ENCODE measurements around the gene GPR146. TPM values are rescaled to one million over a fixed set of nuclear protein-coding genes. Genes with fewer than 3 reads are reported as not detected.
A peak's percentile ranks its signal among the peaks of the same experiment; 100 is the strongest.

GPR146 gene
- total and polyA plus RNA-seq, 2 of the 4 experiments (the other 2 are of a cell fraction): 2.2 to 3.4 TPM

DNA sequence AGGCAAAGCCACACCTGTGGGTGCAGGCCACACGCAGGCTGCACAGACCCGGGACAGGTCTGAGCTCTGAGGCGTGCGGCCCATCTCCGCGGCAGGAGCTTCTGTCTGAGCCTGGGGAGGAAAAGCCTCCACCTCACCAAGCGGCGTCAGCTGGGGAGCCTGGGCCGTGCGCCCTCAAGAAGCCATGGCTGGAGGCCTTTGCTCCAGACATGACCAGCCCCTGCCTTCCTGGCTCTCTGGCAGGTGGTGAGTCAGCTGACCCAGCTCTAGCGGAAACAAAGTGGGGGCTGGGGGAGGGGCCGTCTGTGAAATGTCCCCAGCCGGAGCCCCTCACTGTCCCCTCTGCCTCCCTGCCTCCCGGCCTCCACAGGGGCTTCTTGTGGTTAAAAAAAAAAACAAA is 56.0 kb downstream of the GPR146 start:
- ATAC-seq (ENCODE audit: low read depth) (0 out of 2 replicates have a peak, but pooled peaks have one; percentile 30), DNase-seq (no peak)
- Histone ChIP-seq H2AK5ac (ENCODE audit: low read depth, low read length) (no peak overlapping the region), H3K4ac (ENCODE audit: low read depth, low read length) (no peak overlapping the region), H3K23ac (ENCODE audit: low read depth, low read length) (no peak overlapping the region), H3K27me3 (ENCODE audit: control insufficient read depth, insufficient read depth, low read length) (no peaks in the 10 kb centered on the region), H3K56ac (ENCODE audit: extremely low read depth, insufficient read depth, low read length) (no peak overlapping the region), H3K18ac (ENCODE audit: low read depth, low read length) (no peak overlapping the region), H3K4me1 (ENCODE audit: control insufficient read depth, insufficient read depth, low read length) (peaks cover 2% of the 10 kb centered on the region; the same call in 1 of the 2 replicates), H4K20me1 (ENCODE audit: insufficient read depth, low read length) (peaks cover 9% of the 10 kb centered on the region; the same call in 1 of the 2 replicates), H3K4me3 (ENCODE audit: insufficient read depth, low read depth, low read length) (no peak overlapping the region), H3K9ac (ENCODE audit: low read depth, low read length) (no peak overlapping the region), H4K91ac (ENCODE audit: insufficient read depth, low read depth, low read length) (no peak overlapping the region), H2AK9ac (replicated peaks; ENCODE audit: low read depth, low read length, poor library complexity) (no peak overlapping the region), H3K9me1 (ENCODE audit: insufficient read depth, low read length) (no peaks in the 10 kb centered on the region; the same call in 1 of the 2 replicates), H2BK15ac (ENCODE audit: low read depth, low read length) (no peak overlapping the region), H2BK120ac (ENCODE audit: low read depth, low read length) (no peak overlapping the region), H3K79me1 (ENCODE audit: low read depth in 1 of 2, low read length in 2 of 2) (peaks cover 4 to 24% of the 10 kb centered on the region in 2 experiments), H2BK5ac (ENCODE audit: low read depth, low read length, poor library complexity, severe bottlenecking) (no peak overlapping the region), H2BK20ac (ENCODE audit: low read depth, low read length) (no peak overlapping the region), H2AFZ (replicated peaks; ENCODE audit: low read length, poor library complexity) (peak overlapping the region; percentile 58), H3K27ac (ENCODE audit: insufficient read depth, low read length) (no peak overlapping the region), H3K14ac (replicated peaks; ENCODE audit: low read depth, low read length) (no peak overlapping the region), H4K8ac (ENCODE audit: low read depth in 2 of 2, low read length in 2 of 2) (no peak overlapping the region), H3K36me3 (ENCODE audit: control insufficient read depth, insufficient read depth, low read length) (peaks cover 2% of the 10 kb centered on the region), H4K5ac (ENCODE audit: low read depth, low read length) (no peak overlapping the region), H3K4me2 (ENCODE audit: low read depth, low read length) (no peak overlapping the region), H3K9me3 (ENCODE audit: control insufficient read depth, insufficient read depth, low read length) (no peaks in the 10 kb centered on the region)
- in situ Hi-C loops (cut with MboI; ENCODE audit: low sequenced_read_pairs): no loop called here
- dilution Hi-C loops (cut with HindIII; ENCODE audit: low sequenced_read_pairs, unreplicated experiment): no loop called here
- WGBS, 2 experiments (ENCODE audit: extremely low coverage in 2 of 2, insufficient read length in 1 of 2): 83% methylated on average over 1 of the region's 14 CpGs; no CpG with 5 or more reads in 1 of the 2 experiments
- CTCF ChIA-PET: no interaction called here
- TF ChIP-seq USF2 (IDR thresholded peaks at IDR 0.05; ENCODE audit: low read depth, low read length) (peak; percentile 38; the same call in 1 of the 2 replicates), CEBPB (IDR thresholded peaks at IDR 0.05; ENCODE audit: low read depth, low read length) (no peak), RAD21 (IDR thresholded peaks at IDR 0.05; ENCODE audit: low read length) (no peak)
- no TSS peak for BruUV-seq (replicated peaks)
- POLR2A ChIA-PET (ENCODE audit: unreplicated experiment): no interaction called here
- intact Hi-C loops (cut with micrococcal nuclease): no loop called here
